Measurements from ENCODE around the gene WDR77. TPM values are rescaled to one million over a fixed set of nuclear protein-coding genes. Genes with fewer than 3 reads are reported as not detected.

The WDR77 gene
- total RNA-seq, 1 experiment from 2014 or later, result 64.5 TPM

DNA sequence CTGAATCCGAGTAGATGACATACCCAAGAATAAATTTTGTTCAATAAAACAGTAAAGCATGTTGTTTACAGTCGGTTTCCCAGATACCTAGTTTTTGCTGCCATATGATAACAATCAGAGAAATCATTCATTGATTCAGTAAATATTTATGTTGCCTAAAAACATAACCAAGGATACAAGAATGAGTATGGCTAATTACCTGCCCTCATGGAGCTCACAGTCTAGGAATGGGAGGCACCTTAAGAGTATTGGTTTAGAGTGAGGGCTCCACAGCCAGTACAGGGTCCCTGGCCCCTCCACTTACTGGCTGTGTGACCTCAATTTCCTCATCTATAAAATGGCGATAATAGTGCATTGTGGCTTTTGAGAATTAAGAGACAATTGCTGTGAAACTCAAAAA, 1.1 kb upstream of the WDR77 start:
- Mint-ChIP-seq H3K9me3 (no peaks in the 10 kb centered on the region), H3K36me3 (peaks cover 20% of the 10 kb centered on the region), H3K27ac (peak overlapping the region; percentile 99), H3K27me3 (ENCODE audit: low read depth) (no peaks in the 10 kb centered on the region), H3K4me3 (peak overlapping the region; percentile 100), H3K4me1 (peaks cover 31% of the 10 kb centered on the region)
- ATAC-seq (no peak), DNase-seq (ENCODE audit: low spot score) (no peak)
- TF ChIP-seq SMAD4 (CRISPR knock-in tag; IDR thresholded peaks at IDR 0.05) (no peak), RELA (CRISPR knock-in tag; IDR thresholded peaks at IDR 0.05; ENCODE audit: borderline replicate concordance) (no peak), ZNF121 (CRISPR knock-in tag; IDR thresholded peaks at IDR 0.05) (no peak), ETV6 (CRISPR knock-in tag; IDR thresholded peaks at IDR 0.05) (no peak), MXD4 (CRISPR knock-in tag; IDR thresholded peaks at IDR 0.05; ENCODE audit: borderline replicate concordance) (no peak), FOXK1 (CRISPR knock-in tag; IDR thresholded peaks at IDR 0.05) (no peak), NFYB (CRISPR knock-in tag; conservative IDR thresholded peaks at IDR 0.05; ENCODE audit: low read depth) (no peak), CBFB (CRISPR knock-in tag; IDR thresholded peaks at IDR 0.05; ENCODE audit: low read depth) (no peak), ZNF423 (CRISPR knock-in tag; IDR thresholded peaks at IDR 0.05) (no peak), RORB (CRISPR knock-in tag; IDR thresholded peaks at IDR 0.05) (no peak), ZNF263 (CRISPR knock-in tag; IDR thresholded peaks at IDR 0.05; ENCODE audit: low read depth) (no peak)
- TF ChIP-seq, protein P1, sequence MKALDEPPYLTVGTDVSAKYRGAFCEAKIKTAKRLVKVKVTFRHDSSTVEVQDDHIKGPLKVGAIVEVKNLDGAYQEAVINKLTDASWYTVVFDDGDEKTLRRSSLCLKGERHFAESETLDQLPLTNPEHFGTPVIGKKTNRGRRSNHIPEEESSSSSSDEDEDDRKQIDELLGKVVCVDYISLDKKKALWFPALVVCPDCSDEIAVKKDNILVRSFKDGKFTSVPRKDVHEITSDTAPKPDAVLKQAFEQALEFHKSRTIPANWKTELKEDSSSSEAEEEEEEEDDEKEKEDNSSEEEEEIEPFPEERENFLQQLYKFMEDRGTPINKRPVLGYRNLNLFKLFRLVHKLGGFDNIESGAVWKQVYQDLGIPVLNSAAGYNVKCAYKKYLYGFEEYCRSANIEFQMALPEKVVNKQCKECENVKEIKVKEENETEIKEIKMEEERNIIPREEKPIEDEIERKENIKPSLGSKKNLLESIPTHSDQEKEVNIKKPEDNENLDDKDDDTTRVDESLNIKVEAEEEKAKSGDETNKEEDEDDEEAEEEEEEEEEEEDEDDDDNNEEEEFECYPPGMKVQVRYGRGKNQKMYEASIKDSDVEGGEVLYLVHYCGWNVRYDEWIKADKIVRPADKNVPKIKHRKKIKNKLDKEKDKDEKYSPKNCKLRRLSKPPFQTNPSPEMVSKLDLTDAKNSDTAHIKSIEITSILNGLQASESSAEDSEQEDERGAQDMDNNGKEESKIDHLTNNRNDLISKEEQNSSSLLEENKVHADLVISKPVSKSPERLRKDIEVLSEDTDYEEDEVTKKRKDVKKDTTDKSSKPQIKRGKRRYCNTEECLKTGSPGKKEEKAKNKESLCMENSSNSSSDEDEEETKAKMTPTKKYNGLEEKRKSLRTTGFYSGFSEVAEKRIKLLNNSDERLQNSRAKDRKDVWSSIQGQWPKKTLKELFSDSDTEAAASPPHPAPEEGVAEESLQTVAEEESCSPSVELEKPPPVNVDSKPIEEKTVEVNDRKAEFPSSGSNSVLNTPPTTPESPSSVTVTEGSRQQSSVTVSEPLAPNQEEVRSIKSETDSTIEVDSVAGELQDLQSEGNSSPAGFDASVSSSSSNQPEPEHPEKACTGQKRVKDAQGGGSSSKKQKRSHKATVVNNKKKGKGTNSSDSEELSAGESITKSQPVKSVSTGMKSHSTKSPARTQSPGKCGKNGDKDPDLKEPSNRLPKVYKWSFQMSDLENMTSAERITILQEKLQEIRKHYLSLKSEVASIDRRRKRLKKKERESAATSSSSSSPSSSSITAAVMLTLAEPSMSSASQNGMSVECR (CRISPR knock-in tag; IDR thresholded peaks at IDR 0.05; ENCODE audit: borderline replicate concordance), result no peak
- TF ChIP-seq, protein P2, sequence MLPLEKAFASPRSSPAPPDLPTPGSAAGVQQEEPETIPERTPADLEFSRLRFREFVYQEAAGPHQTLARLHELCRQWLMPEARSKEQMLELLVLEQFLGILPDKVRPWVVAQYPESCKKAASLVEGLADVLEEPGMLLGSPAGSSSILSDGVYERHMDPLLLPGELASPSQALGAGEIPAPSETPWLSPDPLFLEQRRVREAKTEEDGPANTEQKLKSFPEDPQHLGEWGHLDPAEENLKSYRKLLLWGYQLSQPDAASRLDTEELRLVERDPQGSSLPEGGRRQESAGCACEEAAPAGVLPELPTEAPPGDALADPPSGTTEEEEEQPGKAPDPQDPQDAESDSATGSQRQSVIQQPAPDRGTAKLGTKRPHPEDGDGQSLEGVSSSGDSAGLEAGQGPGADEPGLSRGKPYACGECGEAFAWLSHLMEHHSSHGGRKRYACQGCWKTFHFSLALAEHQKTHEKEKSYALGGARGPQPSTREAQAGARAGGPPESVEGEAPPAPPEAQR (CRISPR knock-in tag; IDR thresholded peaks at IDR 0.05), result no peak
- TF ChIP-seq, protein P3, sequence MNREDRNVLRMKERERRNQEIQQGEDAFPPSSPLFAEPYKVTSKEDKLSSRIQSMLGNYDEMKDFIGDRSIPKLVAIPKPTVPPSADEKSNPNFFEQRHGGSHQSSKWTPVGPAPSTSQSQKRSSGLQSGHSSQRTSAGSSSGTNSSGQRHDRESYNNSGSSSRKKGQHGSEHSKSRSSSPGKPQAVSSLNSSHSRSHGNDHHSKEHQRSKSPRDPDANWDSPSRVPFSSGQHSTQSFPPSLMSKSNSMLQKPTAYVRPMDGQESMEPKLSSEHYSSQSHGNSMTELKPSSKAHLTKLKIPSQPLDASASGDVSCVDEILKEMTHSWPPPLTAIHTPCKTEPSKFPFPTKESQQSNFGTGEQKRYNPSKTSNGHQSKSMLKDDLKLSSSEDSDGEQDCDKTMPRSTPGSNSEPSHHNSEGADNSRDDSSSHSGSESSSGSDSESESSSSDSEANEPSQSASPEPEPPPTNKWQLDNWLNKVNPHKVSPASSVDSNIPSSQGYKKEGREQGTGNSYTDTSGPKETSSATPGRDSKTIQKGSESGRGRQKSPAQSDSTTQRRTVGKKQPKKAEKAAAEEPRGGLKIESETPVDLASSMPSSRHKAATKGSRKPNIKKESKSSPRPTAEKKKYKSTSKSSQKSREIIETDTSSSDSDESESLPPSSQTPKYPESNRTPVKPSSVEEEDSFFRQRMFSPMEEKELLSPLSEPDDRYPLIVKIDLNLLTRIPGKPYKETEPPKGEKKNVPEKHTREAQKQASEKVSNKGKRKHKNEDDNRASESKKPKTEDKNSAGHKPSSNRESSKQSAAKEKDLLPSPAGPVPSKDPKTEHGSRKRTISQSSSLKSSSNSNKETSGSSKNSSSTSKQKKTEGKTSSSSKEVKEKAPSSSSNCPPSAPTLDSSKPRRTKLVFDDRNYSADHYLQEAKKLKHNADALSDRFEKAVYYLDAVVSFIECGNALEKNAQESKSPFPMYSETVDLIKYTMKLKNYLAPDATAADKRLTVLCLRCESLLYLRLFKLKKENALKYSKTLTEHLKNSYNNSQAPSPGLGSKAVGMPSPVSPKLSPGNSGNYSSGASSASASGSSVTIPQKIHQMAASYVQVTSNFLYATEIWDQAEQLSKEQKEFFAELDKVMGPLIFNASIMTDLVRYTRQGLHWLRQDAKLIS (CRISPR knock-in tag; IDR thresholded peaks at IDR 0.05; ENCODE audit: borderline replicate concordance), result no peak
- TF ChIP-seq, protein P4, sequence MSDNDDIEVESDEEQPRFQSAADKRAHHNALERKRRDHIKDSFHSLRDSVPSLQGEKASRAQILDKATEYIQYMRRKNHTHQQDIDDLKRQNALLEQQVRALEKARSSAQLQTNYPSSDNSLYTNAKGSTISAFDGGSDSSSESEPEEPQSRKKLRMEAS (CRISPR knock-in tag; IDR thresholded peaks at IDR 0.05), result no peak
- TF ChIP-seq, protein P5, sequence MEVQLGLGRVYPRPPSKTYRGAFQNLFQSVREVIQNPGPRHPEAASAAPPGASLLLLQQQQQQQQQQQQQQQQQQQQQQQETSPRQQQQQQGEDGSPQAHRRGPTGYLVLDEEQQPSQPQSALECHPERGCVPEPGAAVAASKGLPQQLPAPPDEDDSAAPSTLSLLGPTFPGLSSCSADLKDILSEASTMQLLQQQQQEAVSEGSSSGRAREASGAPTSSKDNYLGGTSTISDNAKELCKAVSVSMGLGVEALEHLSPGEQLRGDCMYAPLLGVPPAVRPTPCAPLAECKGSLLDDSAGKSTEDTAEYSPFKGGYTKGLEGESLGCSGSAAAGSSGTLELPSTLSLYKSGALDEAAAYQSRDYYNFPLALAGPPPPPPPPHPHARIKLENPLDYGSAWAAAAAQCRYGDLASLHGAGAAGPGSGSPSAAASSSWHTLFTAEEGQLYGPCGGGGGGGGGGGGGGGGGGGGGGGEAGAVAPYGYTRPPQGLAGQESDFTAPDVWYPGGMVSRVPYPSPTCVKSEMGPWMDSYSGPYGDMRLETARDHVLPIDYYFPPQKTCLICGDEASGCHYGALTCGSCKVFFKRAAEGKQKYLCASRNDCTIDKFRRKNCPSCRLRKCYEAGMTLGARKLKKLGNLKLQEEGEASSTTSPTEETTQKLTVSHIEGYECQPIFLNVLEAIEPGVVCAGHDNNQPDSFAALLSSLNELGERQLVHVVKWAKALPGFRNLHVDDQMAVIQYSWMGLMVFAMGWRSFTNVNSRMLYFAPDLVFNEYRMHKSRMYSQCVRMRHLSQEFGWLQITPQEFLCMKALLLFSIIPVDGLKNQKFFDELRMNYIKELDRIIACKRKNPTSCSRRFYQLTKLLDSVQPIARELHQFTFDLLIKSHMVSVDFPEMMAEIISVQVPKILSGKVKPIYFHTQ (CRISPR knock-in tag; IDR thresholded peaks at IDR 0.05), result no peak
- TF ChIP-seq, protein P6, sequence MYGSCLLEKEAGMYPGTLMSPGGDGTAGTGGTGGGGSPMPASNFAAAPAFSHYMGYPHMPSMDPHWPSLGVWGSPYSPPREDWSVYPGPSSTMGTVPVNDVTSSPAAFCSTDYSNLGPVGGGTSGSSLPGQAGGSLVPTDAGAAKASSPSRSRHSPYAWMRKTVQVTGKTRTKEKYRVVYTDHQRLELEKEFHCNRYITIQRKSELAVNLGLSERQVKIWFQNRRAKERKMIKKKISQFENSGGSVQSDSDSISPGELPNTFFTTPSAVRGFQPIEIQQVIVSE (CRISPR knock-in tag; IDR thresholded peaks at IDR 0.05; ENCODE audit: borderline replicate concordance), result no peak
- TF ChIP-seq, protein P7, sequence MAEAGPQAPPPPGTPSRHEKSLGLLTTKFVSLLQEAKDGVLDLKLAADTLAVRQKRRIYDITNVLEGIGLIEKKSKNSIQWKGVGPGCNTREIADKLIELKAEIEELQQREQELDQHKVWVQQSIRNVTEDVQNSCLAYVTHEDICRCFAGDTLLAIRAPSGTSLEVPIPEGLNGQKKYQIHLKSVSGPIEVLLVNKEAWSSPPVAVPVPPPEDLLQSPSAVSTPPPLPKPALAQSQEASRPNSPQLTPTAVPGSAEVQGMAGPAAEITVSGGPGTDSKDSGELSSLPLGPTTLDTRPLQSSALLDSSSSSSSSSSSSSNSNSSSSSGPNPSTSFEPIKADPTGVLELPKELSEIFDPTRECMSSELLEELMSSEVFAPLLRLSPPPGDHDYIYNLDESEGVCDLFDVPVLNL (CRISPR knock-in tag; IDR thresholded peaks at IDR 0.05; ENCODE audit: borderline replicate concordance, low read depth), result no peak
- TF ChIP-seq, protein P8, sequence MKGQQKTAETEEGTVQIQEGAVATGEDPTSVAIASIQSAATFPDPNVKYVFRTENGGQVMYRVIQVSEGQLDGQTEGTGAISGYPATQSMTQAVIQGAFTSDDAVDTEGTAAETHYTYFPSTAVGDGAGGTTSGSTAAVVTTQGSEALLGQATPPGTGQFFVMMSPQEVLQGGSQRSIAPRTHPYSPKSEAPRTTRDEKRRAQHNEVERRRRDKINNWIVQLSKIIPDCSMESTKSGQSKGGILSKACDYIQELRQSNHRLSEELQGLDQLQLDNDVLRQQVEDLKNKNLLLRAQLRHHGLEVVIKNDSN (CRISPR knock-in tag; IDR thresholded peaks at IDR 0.05), result no peak
- ChIA-PET POLR2A (no interaction called here), CTCF (no interaction called here)

Measured in WTC11 (cell line).